Stimulated activated CD8-positive, alpha-beta memory T cell treated with anti-CD3 and anti-CD28 coated beads, Interleukin-2, amount 100 ng/mL, for 48 hours (primary cell): ENCODE results near the gene SLC6A2.
"Not testable (repeated sequence)": the region's sequence is repeated elsewhere in the genome, so short reads cannot be mapped to it uniquely, and the experiment has no call there.

Experiments used
- DNase-seq, 2 donors: peaks; one replicate each; pipeline ENCODE4 v3.0.0-alpha.2; 2020; ENCODE audit warnings: low read depth in 2 of 2

SLC6A2 gene

GRCh38 chr16:55655897-55656681, at the start of gene SLC6A2:
TSS of gene SLC6A2 (plus strand) at chr16:55655988. CDS start at chr16:55656695, 707 bp downstream.
- no peak for DNase-seq

- DNase-seq = no peak
Observed at GRCh38 chr16:55613613-55614335, 42.0 kb upstream of the SLC6A2 start.

- no peak for DNase-seq
Observed at GRCh38 chr16:55615071-55615470, 40.7 kb upstream of the SLC6A2 start.

- DNase-seq = not testable (repeated sequence)
Observed at GRCh38 chr16:55615670-55616069, 40.1 kb upstream of the SLC6A2 start.

DNA sequence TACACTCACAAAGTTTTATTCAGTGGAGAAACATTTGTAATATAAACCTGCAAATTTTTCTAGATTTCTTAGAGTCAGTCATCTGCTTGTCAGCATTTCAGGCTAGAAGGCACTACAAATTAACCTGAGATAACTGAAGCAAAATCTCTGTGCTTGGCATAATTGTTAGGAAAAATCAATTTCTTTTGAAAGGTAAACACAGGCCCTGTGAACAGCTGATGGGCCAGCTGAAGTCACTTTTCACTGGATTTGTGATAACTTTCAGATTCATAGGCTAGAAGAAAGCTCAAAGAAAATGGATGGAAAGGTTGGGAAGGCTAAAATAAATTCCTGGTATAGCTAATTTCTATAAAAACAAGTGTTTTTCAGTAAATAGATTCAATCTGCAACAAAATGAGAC, 34.0 kb upstream of the SLC6A2 start:
- no peak for DNase-seq

DNA sequence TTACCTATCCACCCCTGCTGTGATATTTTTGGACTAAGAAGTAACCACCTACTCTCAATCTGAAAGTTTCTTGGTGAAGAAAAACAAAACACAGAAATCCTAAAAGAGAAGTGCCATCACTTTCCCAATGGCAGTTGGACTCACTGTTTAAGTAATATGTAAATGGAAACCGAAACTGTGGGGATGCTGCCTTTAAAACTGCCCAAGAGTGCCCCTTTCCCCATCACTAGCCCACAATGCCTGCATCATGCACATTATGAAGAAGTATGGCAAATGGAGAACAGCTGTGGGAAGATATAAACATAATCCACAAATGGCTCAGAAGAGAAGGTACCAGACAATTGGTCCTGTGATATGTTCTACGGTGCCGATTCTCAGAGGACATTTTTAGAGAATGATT, 33.5 kb upstream of the SLC6A2 start:
- DNase-seq = no peak

GRCh38 chr16:55622930-55623561, 32.7 kb upstream of the SLC6A2 start:
- no peak for DNase-seq

GRCh38 chr16:55623640-55624039, 32.1 kb upstream of the SLC6A2 start:
- no peak for DNase-seq

GRCh38 chr16:55624696-55625095, 31.1 kb upstream of the SLC6A2 start:
- no peak for DNase-seq

DNA sequence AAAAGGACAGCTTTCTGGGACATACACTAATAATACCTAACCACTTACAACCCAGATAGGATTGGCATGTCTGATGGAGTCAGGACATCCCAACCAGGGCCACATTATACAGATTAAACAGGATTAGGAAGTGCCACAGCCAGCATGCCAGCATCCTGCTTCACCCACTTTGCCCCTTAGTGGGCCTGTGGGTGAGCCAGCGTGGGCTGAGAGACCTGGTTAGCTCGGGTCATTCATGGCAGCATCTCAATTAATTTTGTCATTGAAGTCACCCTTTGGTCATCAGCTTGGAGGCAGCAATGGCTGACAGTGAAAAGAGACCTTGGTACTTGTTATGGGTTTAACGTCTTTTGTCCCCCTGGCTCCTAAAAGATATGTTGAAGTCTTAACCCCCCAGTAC, 29.9 kb upstream of the SLC6A2 start:
- no peak for DNase-seq

DNA sequence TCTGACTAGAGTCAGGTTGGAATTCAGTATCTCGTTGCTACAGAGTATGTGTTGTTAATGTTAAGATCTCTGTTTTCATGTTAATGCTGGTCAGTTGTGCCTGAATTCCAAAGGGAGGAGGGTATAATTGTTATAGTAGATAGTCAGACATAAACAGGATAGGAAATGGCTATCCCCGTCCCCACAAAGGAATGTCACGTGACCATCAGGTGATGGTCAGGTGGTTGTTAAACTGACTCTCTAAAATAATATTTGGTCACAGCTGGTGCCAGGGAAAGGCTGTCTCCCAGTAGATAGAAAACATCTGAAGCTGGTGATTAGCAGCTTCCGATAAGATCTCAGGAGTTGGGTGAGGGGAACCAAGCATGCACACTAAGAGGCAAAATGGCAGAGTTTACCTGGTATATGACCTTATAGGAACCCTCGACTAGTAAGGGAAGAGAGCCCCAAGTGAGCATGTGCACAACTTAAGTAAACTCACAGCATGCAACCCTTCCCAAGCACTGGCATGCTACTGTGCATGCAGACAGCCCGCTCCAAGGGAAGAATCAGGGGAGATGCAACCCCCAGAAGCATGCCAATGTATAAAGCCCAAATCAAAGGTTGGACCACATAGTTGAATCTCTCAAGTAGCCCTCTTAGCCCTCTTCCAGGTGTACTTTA, 27.4 kb upstream of the SLC6A2 start:
- DNase-seq = no peak

DNA sequence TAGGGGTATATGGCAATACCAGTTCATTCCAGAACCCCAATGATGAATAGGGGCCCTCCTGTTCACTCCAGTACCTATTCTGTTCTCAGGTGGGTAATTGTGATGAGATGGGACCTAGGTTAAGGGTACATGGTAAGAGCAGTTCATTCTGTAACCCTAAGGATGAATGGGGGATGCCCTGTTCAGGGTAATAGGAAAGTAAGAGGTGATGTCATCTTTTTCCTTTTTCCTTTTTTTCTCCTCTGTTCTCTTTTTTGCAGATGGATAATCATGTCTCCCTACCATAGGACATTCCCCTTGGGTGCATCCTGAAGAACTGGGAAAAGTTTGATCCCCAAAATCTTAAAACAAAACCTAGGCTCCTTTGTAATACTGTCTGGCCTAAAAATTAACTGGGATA, 25.0 kb upstream of the SLC6A2 start:
- no peak for DNase-seq

GRCh38 chr16:55632259-55632658, 23.5 kb upstream of the SLC6A2 start:
- DNase-seq = no peak

DNA sequence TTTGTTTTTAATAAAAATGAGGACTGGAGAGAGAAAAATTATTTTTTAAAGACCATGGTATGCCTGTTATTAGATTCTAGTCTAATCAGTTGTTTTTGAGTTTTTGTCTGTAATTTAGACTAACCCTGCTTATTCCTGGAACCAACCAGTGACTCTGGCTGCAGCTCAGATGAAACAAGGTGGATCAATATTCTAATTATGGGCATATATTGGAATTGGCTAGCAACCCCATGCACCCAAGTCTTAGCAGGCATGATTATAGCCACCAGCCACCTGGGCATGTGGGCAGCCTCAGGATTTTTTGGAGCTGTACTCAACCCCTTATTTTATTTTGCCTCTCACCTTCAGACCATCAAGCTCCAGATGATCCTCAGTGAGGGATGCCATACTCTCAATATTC, 21.6 kb upstream of the SLC6A2 start:
- no peak for DNase-seq

GRCh38 chr16:55638256-55638655, 17.5 kb upstream of the SLC6A2 start:
- DNase-seq = no peak

- DNase-seq = no peak
Observed at GRCh38 chr16:55640701-55641327, 15.0 kb upstream of the SLC6A2 start.

GRCh38 chr16:55641430-55642056, 14.2 kb upstream of the SLC6A2 start:
- DNase-seq = no peak

DNA sequence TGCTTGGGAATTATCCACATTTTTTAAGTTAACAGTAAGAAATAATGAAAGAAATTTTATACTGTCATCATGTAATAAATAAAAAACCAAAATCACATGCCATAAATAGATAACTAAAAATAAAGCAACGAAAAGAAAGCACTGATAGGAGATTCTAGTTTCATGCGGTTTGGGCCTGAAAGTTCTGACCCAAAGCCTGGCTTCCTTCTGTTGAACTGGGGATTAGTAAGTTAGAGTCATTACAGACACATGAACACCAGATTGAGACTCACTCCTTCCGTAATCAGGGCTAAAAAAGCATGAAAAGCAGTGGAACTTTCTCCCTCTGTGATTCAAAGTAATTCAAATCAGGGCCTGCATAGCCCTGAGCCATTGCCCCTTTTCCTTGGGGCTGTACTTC, 13.2 kb upstream of the SLC6A2 start:
- no peak for DNase-seq

GRCh38 chr16:55643161-55643970, 12.4 kb upstream of the SLC6A2 start:
- DNase-seq = no peak

DNA sequence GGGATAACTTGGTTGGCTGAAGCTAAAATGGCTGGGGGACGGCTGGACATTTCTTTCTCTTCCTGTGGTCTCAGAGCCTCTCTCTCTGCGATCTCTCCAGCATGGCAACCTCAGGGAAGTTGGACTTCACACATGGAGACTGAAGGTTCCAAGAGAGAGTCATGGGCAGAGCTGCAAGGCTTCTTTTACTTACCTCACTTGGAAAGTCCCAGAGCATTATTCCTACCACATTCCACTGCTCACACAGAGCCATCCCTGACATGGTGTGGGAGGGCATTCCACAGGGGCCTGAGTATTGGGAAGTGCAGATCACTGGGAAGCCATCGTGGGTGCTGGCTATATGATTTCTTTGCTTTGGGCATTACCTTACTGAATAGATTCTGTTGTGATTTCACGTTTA, 9.8 kb upstream of the SLC6A2 start:
- no peak for DNase-seq
